GM23248 (cell line): ENCODE results near the gene HASPIN. TPM values are rescaled to one million over a fixed set of nuclear protein-coding genes. Genes with fewer than 3 reads are reported as not detected.

ENCODE experiments used
- DNase-seq: peaks from one replicate; pipeline ENCODE4 v3.0.0-alpha.2; 2015
- H2AFZ ChIP-seq: fragments of 200-600 bp; sonication (generic); 2 replicates; pipeline ENCODE4 v1.6.1; 2016; ENCODE audit warnings: antibody characterized with exemption
- H3F3A ChIP-seq: fragments of 200-600 bp; sonication (generic); 2 replicates; pipeline ENCODE4 v1.6.1; 2016; ENCODE audit warnings: mild to moderate bottlenecking, antibody characterized with exemption, mixed run types; ENCODE audit not compliant: insufficient read depth
- H3K27ac ChIP-seq: fragments of 200-600 bp; sonication (generic); 2 replicates; pipeline ENCODE4 v1.5.1; 2016; ENCODE audit warnings: mild to moderate bottlenecking
- H3K27me3 ChIP-seq: fragments of 200-600 bp; sonication (generic); replicated peaks from 2 replicates; pipeline ENCODE4 v1.6.1; 2016; ENCODE audit warnings: mild to moderate bottlenecking; ENCODE audit not compliant: insufficient read depth
- H3K36me3 ChIP-seq: fragments of 200-600 bp; sonication (generic); 2 replicates; pipeline ENCODE4 v1.6.1; 2016; ENCODE audit warnings: low read depth, mild to moderate bottlenecking
- H3K4me1 ChIP-seq: fragments of 200-600 bp; sonication (generic); 2 replicates; pipeline ENCODE4 v1.6.1; 2016; ENCODE audit warnings: mild to moderate bottlenecking; ENCODE audit not compliant: insufficient read depth
- H3K4me2 ChIP-seq: fragments of 200-600 bp; sonication (generic); one replicate; pipeline ENCODE4 v1.6.1; 2016; ENCODE audit warnings: mild to moderate bottlenecking; ENCODE audit not compliant: unreplicated experiment
- H3K4me3 ChIP-seq: fragments of 200-600 bp; sonication (generic); 2 replicates; pipeline ENCODE4 v1.5.1; 2016; ENCODE audit warnings: mild to moderate bottlenecking
- H3K79me2 ChIP-seq: fragments of 200-600 bp; sonication (generic); 2 replicates; pipeline ENCODE4 v1.6.1; 2016; ENCODE audit warnings: mild to moderate bottlenecking; ENCODE audit not compliant: insufficient read depth
- H3K9ac ChIP-seq: fragments of 200-600 bp; sonication (generic); 2 replicates; pipeline ENCODE4 v1.6.1; 2016; ENCODE audit warnings: mild to moderate bottlenecking
- H3K9me2 ChIP-seq: fragments of 200-600 bp; sonication (generic); 2 replicates; pipeline ENCODE4 v1.6.1; 2016; ENCODE audit warnings: mixed run types, mild to moderate bottlenecking, moderate library complexity; ENCODE audit not compliant: insufficient read depth
- H3K9me3 ChIP-seq: fragments of 200-600 bp; sonication (generic); one replicate; pipeline ENCODE4 v1.6.1; 2017; ENCODE audit warnings: low read depth
- H4K20me1 ChIP-seq: fragments of 200-600 bp; sonication (generic); 2 replicates; pipeline ENCODE4 v1.6.0; 2016; ENCODE audit not compliant: insufficient read depth
- EZH2 ChIP-seq: fragments of 200-600 bp; sonication (generic); IDR thresholded peaks from 2 replicates; pipeline ENCODE4 v1.6.1; 2018; ENCODE audit warnings: antibody characterized with exemption, mild to moderate bottlenecking; ENCODE audit not compliant: insufficient read depth, poor library complexity, severe bottlenecking
- EZH2phosphoT487 ChIP-seq: fragments of 200-600 bp; sonication (generic); IDR thresholded peaks from 2 replicates; pipeline ENCODE4 v1.6.1; 2018; ENCODE audit warnings: antibody characterized with exemption, moderate library complexity, mild to moderate bottlenecking, low read depth; ENCODE audit not compliant: insufficient read depth
- WGBS, 2 experiments: methylation state at CpG; one replicate each; pipeline ENCODE4 v1.1.6; 2015 to 2017; ENCODE audit warnings: low lambda C conversion rate in 2 of 2, low coverage in 1 of 2; ENCODE audit errors: missing lambda C conversion rate in 2 of 2; 5-methylcytosine and 5-hydroxymethylcytosine counted together
- in situ Hi-C: fragments of 300-500 bp; cut with MboI; formaldehyde crosslinking; loops from 2 replicates; pipeline ENCODE4 v1.15.0; 2020
- polyA plus RNA-seq: library from polyadenylated mRNA; unstranded; fragments of >200 nt; fragmentation: Nextera tagmentation; extraction: Ambion mirVana; gene quantifications from 2 replicates; pipeline ENCODE4 v1.2.1, GENCODE V29; 2016
- total RNA-seq: library from RNA; depleted of rRNA; stranded (reverse); fragments of >200 nt; shearing (Covaris generic); gene quantifications from 2 replicates; pipeline ENCODE4 v1.2.3, GENCODE V29; 2014

The HASPIN gene
- total and polyA plus RNA-seq, 2 experiments from 2014 or later, result 1.4 to 1.9 TPM

DNA sequence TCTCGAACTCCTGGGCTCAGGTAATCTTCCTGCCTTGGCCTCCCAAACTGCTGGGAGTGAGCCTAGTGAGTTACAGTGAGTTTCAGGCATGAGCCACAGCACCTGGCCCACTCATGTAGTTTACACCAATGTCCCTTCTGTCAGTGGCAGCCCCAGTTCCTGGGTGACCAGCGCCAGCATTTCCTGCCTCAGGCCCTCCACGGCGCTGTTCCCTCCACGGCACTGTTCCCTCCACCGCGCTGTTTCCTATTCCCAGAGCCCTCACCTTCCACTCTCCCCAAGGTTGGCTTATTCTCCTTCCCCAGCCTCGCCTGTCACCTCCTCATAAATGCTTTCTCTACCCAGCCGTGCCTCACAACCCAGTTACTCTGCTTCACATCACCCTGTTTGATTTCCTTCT lies 44.6 kb downstream of the HASPIN start:
- H3K9me2 ChIP-seq, result no peaks in the 10 kb centered on the region
- no peaks in the 10 kb centered on the region for H3K27me3 ChIP-seq
- in situ Hi-C loops, result no loop called here
- H3K36me3 ChIP-seq, result no peaks in the 10 kb centered on the region
- no peaks in the 10 kb centered on the region for H4K20me1 ChIP-seq
- no peak overlapping the region for H3K9ac ChIP-seq
- DNase-seq, result no peak
- H3K9me3 ChIP-seq, result no peaks in the 10 kb centered on the region
- H3K4me2 ChIP-seq, result no peak overlapping the region
- no peaks in the 10 kb centered on the region for H3F3A ChIP-seq
- 0 out of 2 replicates have a peak, but pooled peaks cover 1% of the 10 kb centered on the region for H3K4me1 ChIP-seq
- no peaks in the 10 kb centered on the region for H3K79me2 ChIP-seq
- TF ChIP-seq EZH2phosphoT487 (no peak), EZH2 (no peak)
- 75 to 78% methylated on average over 9 of the region's 9 CpGs for WGBS, 2 experiments
- no peak overlapping the region for H3K27ac ChIP-seq
- no peak overlapping the region for H2AFZ ChIP-seq
- no peak overlapping the region for H3K4me3 ChIP-seq

DNA sequence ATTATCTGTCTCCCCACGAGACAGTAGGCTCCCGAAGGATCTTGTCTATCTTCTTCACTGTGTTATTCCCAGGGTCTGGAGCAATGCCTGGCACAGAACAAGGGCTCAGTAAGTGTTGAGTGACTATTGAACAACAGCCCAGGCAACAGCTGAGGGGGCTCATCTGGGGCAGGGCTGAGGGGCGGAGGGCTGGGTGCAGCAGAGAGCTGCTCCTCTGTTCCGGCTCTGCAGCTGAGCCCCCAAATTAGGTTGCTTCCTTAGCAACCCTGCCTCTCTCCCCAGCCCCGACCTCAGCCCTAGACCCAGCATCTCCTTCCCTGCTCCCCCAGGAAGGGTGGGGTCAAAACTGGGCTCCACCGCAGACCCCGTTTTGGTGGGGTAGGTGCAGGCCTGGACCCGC lies 45.1 kb downstream of the HASPIN start:
- no peaks in the 10 kb centered on the region for H4K20me1 ChIP-seq
- no peaks in the 10 kb centered on the region for H3F3A ChIP-seq
- H3K27me3 ChIP-seq, result no peaks in the 10 kb centered on the region
- TF ChIP-seq EZH2, result no peak
- no peak for TF ChIP-seq EZH2phosphoT487
- H3K4me2 ChIP-seq, result no peak overlapping the region
- H3K9ac ChIP-seq, result no peak overlapping the region
- no peak overlapping the region for H3K27ac ChIP-seq
- 18 to 22% methylated on average over 6 to 8 of the region's 8 CpGs for WGBS, 2 experiments
- in situ Hi-C loops, result no loop called here
- H2AFZ ChIP-seq, result no peak overlapping the region
- peaks cover 5% of the 10 kb centered on the region; the same call in 1 of the 2 replicates for H3K4me1 ChIP-seq
- no peaks in the 10 kb centered on the region for H3K9me2 ChIP-seq
- H3K4me3 ChIP-seq, result no peak overlapping the region
- no peaks in the 10 kb centered on the region for H3K79me2 ChIP-seq
- H3K9me3 ChIP-seq, result no peaks in the 10 kb centered on the region
- H3K36me3 ChIP-seq, result no peaks in the 10 kb centered on the region
- no peak for DNase-seq

GRCh38 chr17:3770466-3770865 lies 46.8 kb downstream of the HASPIN start:
- Histone ChIP-seq H3K27ac (no peak overlapping the region), H2AFZ (no peak overlapping the region), H3K79me2 (no peaks in the 10 kb centered on the region), H3K4me1 (peaks cover 5% of the 10 kb centered on the region; the same call in 1 of the 2 replicates), H3K9ac (no peak overlapping the region), H3K4me3 (no peak overlapping the region), H3F3A (no peaks in the 10 kb centered on the region), H4K20me1 (no peaks in the 10 kb centered on the region), H3K9me2 (no peaks in the 10 kb centered on the region), H3K9me3 (no peaks in the 10 kb centered on the region), H3K27me3 (no peaks in the 10 kb centered on the region), H3K4me2 (no peak overlapping the region), H3K36me3 (no peaks in the 10 kb centered on the region)
- TF ChIP-seq EZH2phosphoT487 (no peak), EZH2 (no peak)
- DNase-seq, result no peak
- in situ Hi-C loops, result no loop called here
- WGBS, 2 experiments, result 64 to 66% methylated on average over 8 of the region's 8 CpGs

GRCh38 chr17:3771140-3771539 lies 47.4 kb downstream of the HASPIN start:
- no peaks in the 10 kb centered on the region for H3K79me2 ChIP-seq
- H3F3A ChIP-seq, result no peaks in the 10 kb centered on the region
- no peak overlapping the region for H3K4me3 ChIP-seq
- no peak overlapping the region for H3K27ac ChIP-seq
- no peaks in the 10 kb centered on the region for H3K9me3 ChIP-seq
- no peak for TF ChIP-seq EZH2phosphoT487
- TF ChIP-seq EZH2, result no peak
- no peaks in the 10 kb centered on the region for H3K36me3 ChIP-seq
- no peaks in the 10 kb centered on the region for H4K20me1 ChIP-seq
- no peak overlapping the region for H3K9ac ChIP-seq
- in situ Hi-C loops, result no loop called here
- H3K4me1 ChIP-seq, result peaks cover 5% of the 10 kb centered on the region; the same call in 1 of the 2 replicates
- 48 to 50% methylated on average over 16 of the region's 16 CpGs for WGBS, 2 experiments
- DNase-seq, result no peak
- no peak overlapping the region for H2AFZ ChIP-seq
- H3K4me2 ChIP-seq, result no peak overlapping the region
- H3K9me2 ChIP-seq, result no peaks in the 10 kb centered on the region
- H3K27me3 ChIP-seq, result no peaks in the 10 kb centered on the region

DNA sequence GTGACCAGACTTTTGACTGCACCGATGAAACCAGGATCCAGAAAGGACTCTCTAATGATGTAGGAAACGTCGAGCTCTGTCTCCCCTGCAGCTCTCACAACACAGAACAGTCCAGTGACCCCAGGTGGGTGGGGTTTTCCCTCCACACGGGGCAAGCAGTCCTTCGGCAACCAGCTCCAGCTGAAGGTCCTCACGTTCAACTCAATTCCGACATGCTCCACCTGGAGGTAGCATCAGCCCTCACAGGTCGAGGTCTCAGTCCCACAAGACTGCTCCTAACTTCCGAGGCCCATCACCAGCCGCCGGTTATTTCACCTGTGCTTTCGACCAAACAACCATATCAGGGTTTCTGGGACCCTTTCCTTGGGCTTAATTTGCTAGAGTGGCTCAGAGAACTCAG lies 49.1 kb downstream of the HASPIN start:
- Histone ChIP-seq H3K36me3 (no peaks in the 10 kb centered on the region), H3K4me3 (no peak overlapping the region)
- 69 to 70% methylated on average over 12 of the region's 12 CpGs for WGBS, 2 experiments

More for the DNA sequence above, 49.1 kb downstream of the HASPIN start:
- H3F3A ChIP-seq, result no peaks in the 10 kb centered on the region
- H3K4me1 ChIP-seq, result peaks cover 5% of the 10 kb centered on the region; the same call in 1 of the 2 replicates
- in situ Hi-C loops, result no loop called here
- H2AFZ ChIP-seq, result no peak overlapping the region
- no peak for TF ChIP-seq EZH2phosphoT487
- no peak for TF ChIP-seq EZH2
- DNase-seq, result no peak
- H3K9me2 ChIP-seq, result no peaks in the 10 kb centered on the region
- H3K27ac ChIP-seq, result no peak overlapping the region
- no peak overlapping the region for H3K9ac ChIP-seq
- H3K27me3 ChIP-seq, result no peaks in the 10 kb centered on the region
- no peak overlapping the region for H3K4me2 ChIP-seq
- no peaks in the 10 kb centered on the region for H3K79me2 ChIP-seq
- no peaks in the 10 kb centered on the region for H4K20me1 ChIP-seq
- H3K9me3 ChIP-seq, result no peaks in the 10 kb centered on the region
